GM15510 (cell line): ENCODE data around the gene ASB16.

Experiments
- POLR2A ChIP-seq: IDR thresholded peaks from 3 replicates; pipeline ENCODE4 v1.6.1; 2011; ENCODE audit warnings: borderline replicate concordance; ENCODE audit not compliant: insufficient read length; ENCODE audit errors: extremely low read depth

The ASB16 gene

GRCh38 chr17:44193326-44194084, 23.0 kb downstream of the ASB16 start:
- no peak for TF ChIP-seq POLR2A

- TF ChIP-seq POLR2A, result no peak
Observed at GRCh38 chr17:44197107-44197506, 26.6 kb downstream of the ASB16 start.

GRCh38 chr17:44197980-44198720, 27.6 kb downstream of the ASB16 start:
- peak; percentile 39 for TF ChIP-seq POLR2A

GRCh38 chr17:44198721-44199552, 28.4 kb downstream of the ASB16 start:
- TF ChIP-seq POLR2A, result no peak

- TF ChIP-seq POLR2A, result peak; percentile 63
Observed at GRCh38 chr17:44199553-44200477, 29.3 kb downstream of the ASB16 start, which contains the start of gene ATXN7L3. TSS of gene ATXN7L3 (minus strand) at chr17:44199884. CDS start at chr17:44198070, 1,814 bp downstream.

GRCh38 chr17:44200478-44201155, 30.1 kb downstream of the ASB16 start:
- TF ChIP-seq POLR2A, result peak; percentile 65

GRCh38 chr17:44202756-44203155, 32.3 kb downstream of the ASB16 start:
- TF ChIP-seq POLR2A, result no peak

- no peak for TF ChIP-seq POLR2A
Observed at GRCh38 chr17:44203731-44204440, 33.4 kb downstream of the ASB16 start.

GRCh38 chr17:44204441-44204882, 34.0 kb downstream of the ASB16 start:
- no peak for TF ChIP-seq POLR2A

GRCh38 chr17:44205962-44206824, 35.7 kb downstream of the ASB16 start:
- no peak for TF ChIP-seq POLR2A

GRCh38 chr17:44206825-44207155, 36.3 kb downstream of the ASB16 start:
- TF ChIP-seq POLR2A, result no peak

GRCh38 chr17:44207319-44207718, 36.8 kb downstream of the ASB16 start:
- TF ChIP-seq POLR2A, result no peak

GRCh38 chr17:44207743-44208142, 37.2 kb downstream of the ASB16 start:
- TF ChIP-seq POLR2A, result no peak
